K562 (cell line): ENCODE measurements around the gene NPEPPS. TPM values are rescaled to one million over a fixed set of nuclear protein-coding genes. Genes with fewer than 3 reads are reported as not detected.

Experiments used
- AFF4 ChIP-seq: sonication (generic); formaldehyde crosslinking; IDR thresholded peaks from 2 replicates; pipeline ENCODE4 v1.8.0; 2023; ENCODE audit warnings: mild to moderate bottlenecking, missing genetic modification reagents
- EGR1 ChIP-seq: fragments of 450-650 bp; conservative IDR thresholded peaks from 2 replicates; pipeline ENCODE4 v1.6.1; 2017; ENCODE audit warnings: mild to moderate bottlenecking
- KLF6 ChIP-seq: fragments of 250-450 bp; sonication (Bioruptor Pico); IDR thresholded peaks from 2 replicates; pipeline ENCODE4 v1.4.0; 2020; ENCODE audit warnings: mild to moderate bottlenecking, moderate library complexity, borderline replicate concordance
- TAF9B ChIP-seq: fragments of 450-650 bp; IDR thresholded peaks from 2 replicates; pipeline ENCODE4 v1.6.1; 2018; ENCODE audit warnings: mild to moderate bottlenecking; ENCODE audit not compliant: partially characterized antibody
- XRCC5 ChIP-seq: fragments of 200-400 bp; formaldehyde crosslinking; IDR thresholded peaks from 2 replicates; pipeline ENCODE4 v1.6.1; 2017; ENCODE audit warnings: low read depth, mild to moderate bottlenecking, low read length
- ZNF518B ChIP-seq: fragments of 250-450 bp; sonication (Bioruptor Pico); IDR thresholded peaks from 2 replicates; pipeline ENCODE4 v1.5.0; 2021; ENCODE audit warnings: mild to moderate bottlenecking, moderate library complexity
- polyA plus RNA-seq, 8 experiments: library from polyadenylated mRNA; depleted of rRNA in 4 of 8; stranded (reverse) in 5 of 8; unstranded in 3 of 8; fragments of >200 nt; fragmentation: Nextera tagmentation in 2 of 8; fragmentation: Illumina TruSeq in 1 of 8; extraction: Ambion mirVana in 2 of 8; extraction: Trizol in 1 of 8; gene quantifications; 2 replicates each; pipeline versions ENCODE4 v1.2.1 to v1.2.3, GENCODE V29; 2011 to 2014; ENCODE audit warnings: inconsistent platforms in 1 of 8, missing spikeins in 1 of 8
- total RNA-seq, 7 experiments: library from RNA; depleted of rRNA in 6 of 7; stranded (reverse); fragments of >200 nt in 6 of 7; fragmentation: Illumina TruSeq in 2 of 7; extraction: Trizol in 2 of 7; gene quantifications; 2 replicates each; pipeline versions ENCODE4 v1.2.1 to v1.2.3, GENCODE V29; 2011 to 2021; ENCODE audit warnings: low replicate concordance in 1 of 7
- TF ChIP-seq, protein P1 (sequence below): IDR thresholded peaks from 2 replicates; pipeline ENCODE4 v1.6.1; 2016; ENCODE audit warnings: missing genetic modification characterization, missing compliant biosample characterization
- TF ChIP-seq, protein P2 (sequence below): fragments of 250-450 bp; sonication (Bioruptor Pico); IDR thresholded peaks from 2 replicates; pipeline ENCODE4 v1.8.0; 2022; ENCODE audit warnings: inconsistent platforms, mild to moderate bottlenecking, moderate library complexity, borderline replicate concordance
- TF ChIP-seq, protein P3 (sequence below): sonication (generic); formaldehyde crosslinking; IDR thresholded peaks from 2 replicates; pipeline ENCODE4 v1.8.0; 2022; ENCODE audit warnings: mild to moderate bottlenecking, missing genetic modification reagents, borderline replicate concordance

The NPEPPS gene
- total and polyA plus RNA-seq, 9 of the 15 experiments (the other 6 are each of a cell fraction or from before 2014, with no cell fraction given) = 21.4 to 108 (median 46.0) TPM

DNA sequence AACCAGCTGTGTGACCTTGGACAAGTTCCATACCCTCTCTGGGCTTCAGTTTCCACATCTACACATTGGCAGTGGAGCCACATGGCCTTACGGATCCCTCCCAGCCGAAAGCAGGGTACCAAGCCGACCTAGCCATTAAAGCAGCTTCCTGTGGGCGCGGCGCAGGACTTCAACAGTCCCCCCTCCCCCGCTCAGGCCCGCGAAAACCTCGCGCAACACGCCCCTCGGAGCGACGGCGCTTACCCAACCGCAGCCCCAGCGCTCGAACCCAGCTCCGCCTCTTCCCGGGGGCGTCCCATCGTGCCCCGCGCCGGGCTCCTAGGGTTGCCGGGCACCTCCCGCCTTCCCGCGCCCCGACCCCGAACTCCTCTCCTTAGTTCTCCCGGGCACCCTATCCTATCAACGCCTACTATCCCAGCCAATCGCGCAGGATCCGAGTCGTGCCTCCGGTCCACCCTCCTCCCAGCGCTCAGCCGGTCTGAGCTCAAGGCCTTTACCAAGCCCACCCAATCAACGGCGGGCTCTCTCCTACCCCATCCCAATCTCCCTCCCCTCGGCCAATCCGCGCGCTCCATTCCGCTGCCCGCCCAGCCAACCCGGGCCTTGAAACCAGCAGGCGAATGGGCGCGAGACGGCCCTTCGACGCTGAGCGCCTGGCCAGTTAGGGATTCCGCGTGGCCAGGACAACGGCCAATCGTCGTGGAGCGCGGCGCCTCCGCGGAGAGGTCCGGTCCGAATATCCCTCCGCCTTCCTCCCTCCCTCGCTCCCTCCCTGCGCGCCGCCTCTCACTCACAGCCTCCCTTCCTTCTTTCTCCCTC, 118.5 kb downstream of the NPEPPS start, which contains the start of gene KPNB1 (continued):
- no peak for TF ChIP-seq ZNF518B (CRISPR knock-in tag)
- peak; percentile 90 for TF ChIP-seq XRCC5
- TF ChIP-seq KLF6 (CRISPR knock-in tag) = peak; percentile 31; the same call in 1 of the 2 replicates
- TF ChIP-seq TAF9B = peak; percentile 87
- TF ChIP-seq, protein P1, sequence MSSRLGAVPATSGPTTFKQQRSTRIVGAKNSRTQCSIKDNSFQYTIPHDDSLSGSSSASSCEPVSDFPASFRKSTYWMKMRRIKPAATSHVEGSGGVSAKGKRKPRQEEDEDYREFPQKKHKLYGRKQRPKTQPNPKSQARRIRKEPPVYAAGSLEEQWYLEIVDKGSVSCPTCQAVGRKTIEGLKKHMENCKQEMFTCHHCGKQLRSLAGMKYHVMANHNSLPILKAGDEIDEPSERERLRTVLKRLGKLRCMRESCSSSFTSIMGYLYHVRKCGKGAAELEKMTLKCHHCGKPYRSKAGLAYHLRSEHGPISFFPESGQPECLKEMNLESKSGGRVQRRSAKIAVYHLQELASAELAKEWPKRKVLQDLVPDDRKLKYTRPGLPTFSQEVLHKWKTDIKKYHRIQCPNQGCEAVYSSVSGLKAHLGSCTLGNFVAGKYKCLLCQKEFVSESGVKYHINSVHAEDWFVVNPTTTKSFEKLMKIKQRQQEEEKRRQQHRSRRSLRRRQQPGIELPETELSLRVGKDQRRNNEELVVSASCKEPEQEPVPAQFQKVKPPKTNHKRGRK (tag) = no peak
- TF ChIP-seq AFF4 (CRISPR knock-in tag) = peak; percentile 90; the same call in 1 of the 2 replicates
- TF ChIP-seq, protein P2, sequence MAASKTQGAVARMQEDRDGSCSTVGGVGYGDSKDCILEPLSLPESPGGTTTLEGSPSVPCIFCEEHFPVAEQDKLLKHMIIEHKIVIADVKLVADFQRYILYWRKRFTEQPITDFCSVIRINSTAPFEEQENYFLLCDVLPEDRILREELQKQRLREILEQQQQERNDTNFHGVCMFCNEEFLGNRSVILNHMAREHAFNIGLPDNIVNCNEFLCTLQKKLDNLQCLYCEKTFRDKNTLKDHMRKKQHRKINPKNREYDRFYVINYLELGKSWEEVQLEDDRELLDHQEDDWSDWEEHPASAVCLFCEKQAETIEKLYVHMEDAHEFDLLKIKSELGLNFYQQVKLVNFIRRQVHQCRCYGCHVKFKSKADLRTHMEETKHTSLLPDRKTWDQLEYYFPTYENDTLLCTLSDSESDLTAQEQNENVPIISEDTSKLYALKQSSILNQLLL = no peak
- TF ChIP-seq, protein P3, sequence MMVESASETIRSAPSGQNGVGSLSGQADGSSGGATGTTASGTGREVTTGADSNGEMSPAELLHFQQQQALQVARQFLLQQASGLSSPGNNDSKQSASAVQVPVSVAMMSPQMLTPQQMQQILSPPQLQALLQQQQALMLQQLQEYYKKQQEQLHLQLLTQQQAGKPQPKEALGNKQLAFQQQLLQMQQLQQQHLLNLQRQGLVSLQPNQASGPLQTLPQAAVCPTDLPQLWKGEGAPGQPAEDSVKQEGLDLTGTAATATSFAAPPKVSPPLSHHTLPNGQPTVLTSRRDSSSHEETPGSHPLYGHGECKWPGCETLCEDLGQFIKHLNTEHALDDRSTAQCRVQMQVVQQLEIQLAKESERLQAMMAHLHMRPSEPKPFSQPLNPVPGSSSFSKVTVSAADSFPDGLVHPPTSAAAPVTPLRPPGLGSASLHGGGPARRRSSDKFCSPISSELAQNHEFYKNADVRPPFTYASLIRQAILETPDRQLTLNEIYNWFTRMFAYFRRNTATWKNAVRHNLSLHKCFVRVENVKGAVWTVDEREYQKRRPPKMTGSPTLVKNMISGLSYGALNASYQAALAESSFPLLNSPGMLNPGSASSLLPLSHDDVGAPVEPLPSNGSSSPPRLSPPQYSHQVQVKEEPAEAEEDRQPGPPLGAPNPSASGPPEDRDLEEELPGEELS (CRISPR knock-in tag) = peak; percentile 90
- TF ChIP-seq EGR1 = peak; percentile 93
